Cardiac muscle cell (in vitro differentiated cells and primary cell): ENCODE results near the gene CREB3L2. TPM values are rescaled to one million over a fixed set of nuclear protein-coding genes. Genes with fewer than 3 reads are reported as not detected.

Source experiments
- DNase-seq, 2 donors: peaks; one replicate each; pipeline versions ENCODE4 v3.0.0 to v3.0.0-alpha.2; 2010 to 2017; ENCODE audit warnings: low read depth in 1 of 2, low spot score in 1 of 2
- H3K27ac ChIP-seq: fragments of 200-600 bp; sonication (generic); 2 replicates; pipeline ENCODE4 v1.5.1; 2016
- H3K27me3 ChIP-seq: fragments of 200-600 bp; sonication (generic); 2 replicates; pipeline ENCODE4 v1.6.0; 2016; ENCODE audit warnings: control low read depth
- H3K36me3 ChIP-seq: fragments of 200-600 bp; sonication (generic); 2 replicates; pipeline ENCODE4 v1.5.1; 2016; ENCODE audit warnings: control low read depth
- H3K4me1 ChIP-seq: fragments of 200-600 bp; sonication (generic); 2 replicates; pipeline ENCODE4 v1.8.1; 2017; ENCODE audit warnings: low read depth, mild to moderate bottlenecking, mixed run types
- H3K4me3 ChIP-seq: fragments of 200-600 bp; sonication (generic); 2 replicates; pipeline ENCODE4 v1.5.1; 2016; ENCODE audit warnings: mild to moderate bottlenecking
- H3K9me3 ChIP-seq: fragments of 200-600 bp; sonication (generic); 2 replicates; pipeline ENCODE4 v1.5.1; 2017; ENCODE audit warnings: low read depth, mild to moderate bottlenecking, control low read depth
- polyA plus RNA-seq: library from polyadenylated mRNA; unstranded; fragments of >200 nt; fragmentation: Nextera tagmentation; extraction: Ambion mirVana; gene quantifications from 2 replicates; pipeline ENCODE4 v1.2.1, GENCODE V29; 2016
- total RNA-seq: library from RNA; depleted of rRNA; stranded (reverse); fragments of >200 nt; gene quantifications from 2 replicates; pipeline ENCODE4 v1.2.3, GENCODE V29; 2016
- TF ChIP-seq, protein P1 (sequence below): IDR thresholded peaks from 2 replicates; pipeline ENCODE4 v1.5.1; 2012; ENCODE audit warnings: low read depth, mild to moderate bottlenecking, low read length

The CREB3L2 gene
- total and polyA plus RNA-seq, 2 experiments from 2014 or later, result 22.1 to 24.3 TPM

- DNase-seq, result no peak
- no peak overlapping the region for H3K4me3 ChIP-seq
- no peaks in the 10 kb centered on the region for H3K36me3 ChIP-seq
- TF ChIP-seq, protein P1, sequence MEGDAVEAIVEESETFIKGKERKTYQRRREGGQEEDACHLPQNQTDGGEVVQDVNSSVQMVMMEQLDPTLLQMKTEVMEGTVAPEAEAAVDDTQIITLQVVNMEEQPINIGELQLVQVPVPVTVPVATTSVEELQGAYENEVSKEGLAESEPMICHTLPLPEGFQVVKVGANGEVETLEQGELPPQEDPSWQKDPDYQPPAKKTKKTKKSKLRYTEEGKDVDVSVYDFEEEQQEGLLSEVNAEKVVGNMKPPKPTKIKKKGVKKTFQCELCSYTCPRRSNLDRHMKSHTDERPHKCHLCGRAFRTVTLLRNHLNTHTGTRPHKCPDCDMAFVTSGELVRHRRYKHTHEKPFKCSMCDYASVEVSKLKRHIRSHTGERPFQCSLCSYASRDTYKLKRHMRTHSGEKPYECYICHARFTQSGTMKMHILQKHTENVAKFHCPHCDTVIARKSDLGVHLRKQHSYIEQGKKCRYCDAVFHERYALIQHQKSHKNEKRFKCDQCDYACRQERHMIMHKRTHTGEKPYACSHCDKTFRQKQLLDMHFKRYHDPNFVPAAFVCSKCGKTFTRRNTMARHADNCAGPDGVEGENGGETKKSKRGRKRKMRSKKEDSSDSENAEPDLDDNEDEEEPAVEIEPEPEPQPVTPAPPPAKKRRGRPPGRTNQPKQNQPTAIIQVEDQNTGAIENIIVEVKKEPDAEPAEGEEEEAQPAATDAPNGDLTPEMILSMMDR, result no peak
- H3K9me3 ChIP-seq, result no peaks in the 10 kb centered on the region
- no peaks in the 10 kb centered on the region for H3K27me3 ChIP-seq
- peaks cover 61% of the 10 kb centered on the region for H3K4me1 ChIP-seq
- H3K27ac ChIP-seq, result peak overlapping the region; percentile 72
These were observed 65.2 kb downstream of the CREB3L2 start for GRCh38 chr7:137936509-137937201.

- Histone ChIP-seq H3K4me1 (peaks cover 54% of the 10 kb centered on the region), H3K27ac (peak overlapping the region; percentile 72), H3K4me3 (no peak overlapping the region), H3K9me3 (no peaks in the 10 kb centered on the region), H3K36me3 (no peaks in the 10 kb centered on the region), H3K27me3 (no peaks in the 10 kb centered on the region)
- DNase-seq, result no peak
- TF ChIP-seq, protein P1, result no peak
These were observed 65.9 kb downstream of the CREB3L2 start for GRCh38 chr7:137935884-137936508.

GRCh38 chr7:137934941-137935883 is 66.7 kb downstream of the CREB3L2 start:
- H3K4me3 ChIP-seq, result no peak overlapping the region
- H3K27ac ChIP-seq, result peak overlapping the region; percentile 72
- H3K9me3 ChIP-seq, result no peaks in the 10 kb centered on the region
- DNase-seq, result no peak
- H3K36me3 ChIP-seq, result no peaks in the 10 kb centered on the region
- TF ChIP-seq, protein P1, result no peak
- peaks cover 52% of the 10 kb centered on the region for H3K4me1 ChIP-seq
- H3K27me3 ChIP-seq, result no peaks in the 10 kb centered on the region

- TF ChIP-seq, protein P1, result no peak
- Histone ChIP-seq H3K36me3 (no peaks in the 10 kb centered on the region), H3K4me1 (peaks cover 52% of the 10 kb centered on the region), H3K9me3 (no peaks in the 10 kb centered on the region), H3K27ac (no peak overlapping the region), H3K27me3 (no peaks in the 10 kb centered on the region), H3K4me3 (no peak overlapping the region)
- no peak for DNase-seq
These were observed 67.6 kb downstream of the CREB3L2 start for GRCh38 chr7:137934176-137934826.

- H3K27ac ChIP-seq, result peak overlapping the region; percentile 83
These were observed 68.4 kb downstream of the CREB3L2 start for GRCh38 chr7:137933270-137934017.

More at GRCh38 chr7:137933270-137934017, 68.4 kb downstream of the CREB3L2 start:
- Histone ChIP-seq H3K27me3 (no peaks in the 10 kb centered on the region), H3K4me3 (no peak overlapping the region), H3K9me3 (no peaks in the 10 kb centered on the region), H3K4me1 (peaks cover 52% of the 10 kb centered on the region), H3K36me3 (no peaks in the 10 kb centered on the region)
- peak in 1 of 2 donors; percentile 55 for DNase-seq
- TF ChIP-seq, protein P1, result no peak
